HepG2 (cell line): ENCODE results near the gene SP3. TPM values are rescaled to one million over a fixed set of nuclear protein-coding genes. Genes with fewer than 3 reads are reported as not detected.
A peak's percentile ranks its signal among the peaks of the same experiment; 100 is the strongest.

Source experiments
- ATAC-seq: fragments of 200-7000 bp; cut with Tn5 transposase; 3 replicates; pipeline ENCODE4 v1.9.1; 2020; ENCODE audit warnings: mild to moderate bottlenecking, moderate library complexity
- BruUV-seq: library from RNA; stranded (reverse); fragments of 400-500 nt; replicated peaks from 2 replicates; lab custom pipeline; 2021; lab: Mats Ljungman, UMichigan
- CTCF ChIA-PET: fragments of 300-600 bp; formaldehyde crosslinking; extraction: SDS; loops from one replicate; lab custom pipeline; 2021; ENCODE audit warnings: low total read pairs, inconsistent platforms, low intra/inter-chr PET ratio; lab: Yijun Ruan, JAX
- POLR2A ChIA-PET: fragments of 350-600 bp; sonication (Branson Sonifier 250); formaldehyde crosslinking; loops from one replicate; lab custom pipeline; 2020; ENCODE audit warnings: antibody characterized with exemption, inconsistent platforms; lab: Yijun Ruan, JAX
- DNase-seq: peaks from one replicate; pipeline ENCODE4 v3.0.0-alpha.2; 2015; ENCODE audit warnings: low spot score
- FAIRE-seq: peaks from 3 replicates; lab custom pipeline; 2011; peaks lifted over from hg19 to GRCh38; lab: Jason Lieb, UNC
- H2AFZ ChIP-seq: one replicate; pipeline ENCODE4 v1.6.1; 2011; ENCODE audit warnings: low read length, inconsistent platforms
- H3K27ac ChIP-seq: fragments of 300-600 bp; 3 replicates; pipeline ENCODE4 v1.8.0; 2011; ENCODE audit warnings: mixed run types, mild to moderate bottlenecking, mixed read lengths, low read length, inconsistent platforms; ENCODE audit not compliant: insufficient read depth; ENCODE audit errors: extremely low read length
- H3K27me3 ChIP-seq, 2 experiments: fragments of 200-600 bp in 1 of 2; 2 replicates in 1 of 2; 3 replicates in 1 of 2; pipeline versions ENCODE4 v1.6.0 to v1.8.0; 2011; ENCODE audit warnings: low read length in 2 of 2, mild to moderate bottlenecking in 2 of 2, moderate library complexity in 2 of 2, inconsistent platforms in 1 of 2; ENCODE audit not compliant: insufficient read depth in 2 of 2, control insufficient read depth in 1 of 2
- H3K36me3 ChIP-seq, 2 experiments: fragments of 200-600 bp in 1 of 2; replicated peaks in 1 of 2; 2 replicates in 1 of 2; 3 replicates in 1 of 2; pipeline versions ENCODE4 v1.5.1 to v1.8.0; 2011; ENCODE audit warnings: low read length in 2 of 2, inconsistent platforms in 1 of 2; ENCODE audit not compliant: insufficient read depth in 2 of 2, control insufficient read depth in 1 of 2
- H3K4me1 ChIP-seq: 2 replicates; pipeline ENCODE4 v1.5.1; 2012; ENCODE audit warnings: low read length, inconsistent platforms; ENCODE audit not compliant: insufficient read depth
- H3K4me2 ChIP-seq: 2 replicates; pipeline ENCODE4 v1.6.0; 2011; ENCODE audit warnings: low read depth, low read length, inconsistent platforms
- H3K4me3 ChIP-seq, 3 experiments: fragments of 200-600 bp in 1 of 3; sonication (generic), shearing (Covaris generic) in 1 of 3; replicated peaks in 1 of 3; 2 replicates each; pipeline ENCODE4 v1.5.1; 2011 to 2016; ENCODE audit warnings: low read length in 3 of 3, inconsistent platforms in 2 of 3, low read depth in 2 of 3, mild to moderate bottlenecking in 2 of 3, control low read depth in 1 of 3, mixed read lengths in 1 of 3; ENCODE audit not compliant: insufficient read depth in 1 of 3
- H3K79me2 ChIP-seq: one replicate; pipeline ENCODE4 v1.6.1; 2011; ENCODE audit warnings: low read length, inconsistent platforms; ENCODE audit not compliant: insufficient read depth
- H3K9ac ChIP-seq: 2 replicates; pipeline ENCODE4 v1.6.0; 2011; ENCODE audit warnings: mild to moderate bottlenecking, low read depth, low read length, inconsistent platforms; ENCODE audit not compliant: insufficient read depth
- H3K9me3 ChIP-seq: 2 replicates; pipeline ENCODE4 v1.5.1; 2012; ENCODE audit warnings: mild to moderate bottlenecking, low read length
- H4K20me1 ChIP-seq: 2 replicates; pipeline ENCODE4 v1.6.0; 2011; ENCODE audit warnings: inconsistent platforms, mild to moderate bottlenecking, low read length, moderate library complexity; ENCODE audit not compliant: insufficient read depth
- HDAC1 ChIP-seq: sonication (generic); formaldehyde crosslinking; IDR thresholded peaks from 2 replicates; pipeline ENCODE4 v1.5.1; 2020; ENCODE audit warnings: mild to moderate bottlenecking, missing genetic modification reagents
- HES4 ChIP-seq: sonication (generic); formaldehyde crosslinking; IDR thresholded peaks from 2 replicates; pipeline ENCODE4 v1.9.0; 2021; ENCODE audit warnings: mild to moderate bottlenecking, missing genetic modification reagents, borderline replicate concordance
- HNF1B ChIP-seq: sonication (generic); formaldehyde crosslinking; IDR thresholded peaks from 2 replicates; pipeline ENCODE4 v1.5.1; 2020; ENCODE audit warnings: mild to moderate bottlenecking, moderate library complexity, missing genetic modification reagents
- KIAA2018 ChIP-seq: sonication (generic); formaldehyde crosslinking; IDR thresholded peaks from 2 replicates; pipeline ENCODE4 v1.5.0; 2020; ENCODE audit warnings: mild to moderate bottlenecking, missing genetic modification reagents, borderline replicate concordance
- SOX13 ChIP-seq, 3 experiments: fragments of 450-650 bp in 1 of 3; sonication (generic) in 1 of 3; formaldehyde crosslinking in 1 of 3; IDR thresholded peaks in 2 of 3; conservative IDR thresholded peaks in 1 of 3; 2 replicates each; pipeline versions ENCODE4 v1.5.0 to v1.6.1; 2016 to 2020; ENCODE audit warnings: antibody characterized with exemption in 1 of 3, mild to moderate bottlenecking in 1 of 3, missing compliant biosample characterization in 1 of 3, missing genetic modification reagents in 1 of 3, moderate library complexity in 1 of 3
- SYNCRIP ChIP-seq: fragments of 200-400 bp; formaldehyde crosslinking; IDR thresholded peaks from 2 replicates; pipeline ENCODE4 v1.6.1; 2018; ENCODE audit warnings: mild to moderate bottlenecking, low read depth, low read length; ENCODE audit not compliant: insufficient read depth
- ZNF574 ChIP-seq: sonication (generic); formaldehyde crosslinking; IDR thresholded peaks from 2 replicates; pipeline ENCODE4 v1.4.0; 2020; ENCODE audit warnings: missing genetic modification reagents
- ZNF792 ChIP-seq: IDR thresholded peaks from 2 replicates; pipeline ENCODE4 v1.6.1; 2016
- WGBS: methylation state at CpG from one replicate; pipeline ENCODE4 v1.1.6; 2017; ENCODE audit warnings: low lambda C conversion rate; 5-methylcytosine and 5-hydroxymethylcytosine counted together
- in situ Hi-C: cut with HindIII; loops from 2 replicates; pipeline ENCODE4 v1.10.0; 2017; ENCODE audit warnings: low pct_unique_long_range_greater_than_20kb; ENCODE audit not compliant: extremely low pct_ligation_motif_present
- intact Hi-C: fragments of 100-400 bp; cut with micrococcal nuclease; formaldehyde crosslinking; loops from one replicate; pipeline ENCODE4 v1.10.0; 2022; ENCODE audit not compliant: unreplicated experiment
- polyA plus RNA-seq, 8 experiments: library from polyadenylated mRNA; depleted of rRNA in 3 of 8; stranded (reverse) in 7 of 8; unstranded in 1 of 8; fragments of >200 nt; fragmentation: Illumina TruSeq in 4 of 8; extraction: Trizol in 4 of 8; gene quantifications; 2 replicates each; pipeline versions ENCODE4 v1.2.1 to v1.2.3, GENCODE V29; 2011 to 2016; ENCODE audit warnings: low read depth in 4 of 8, missing spikeins in 1 of 8, mixed read lengths in 1 of 8; ENCODE audit not compliant: insufficient read depth in 1 of 8
- total RNA-seq, 5 experiments: library from RNA; depleted of rRNA; stranded (reverse); fragments of >200 nt; fragmentation: Illumina TruSeq; extraction: Trizol; gene quantifications; 2 replicates each; pipeline ENCODE4 v1.2.3, GENCODE V29; 2016; ENCODE audit warnings: low read depth in 1 of 5

SP3 gene
- total and polyA plus RNA-seq, 2 of the 13 experiments (the other 11 are each of a cell fraction or from before 2014, with no cell fraction given), result 57.3 to 132 TPM

- intact Hi-C loops (no loop called here), in situ Hi-C loops (no loop called here)
- H3K27ac ChIP-seq, result no peak overlapping the region
- CTCF ChIA-PET, result no interaction called here
- no peaks in the 10 kb centered on the region; a peak in 1 of 5 replicates for H3K27me3 ChIP-seq
- no peak overlapping the region for H3K4me3 ChIP-seq
- H3K9ac ChIP-seq, result no peak overlapping the region
- WGBS, result 18% methylated on average over 1 of the region's 1 CpG
- POLR2A ChIA-PET, result no interaction called here
- ATAC-seq (no peak), DNase-seq (no peak), FAIRE-seq (no peak)
- peak overlapping the region; percentile 43; the same call in 1 of the 2 replicates for H3K4me2 ChIP-seq
- H2AFZ ChIP-seq, result no peak overlapping the region
- H4K20me1 ChIP-seq, result no peaks in the 10 kb centered on the region
- no peaks in the 10 kb centered on the region for H3K9me3 ChIP-seq
- H3K4me1 ChIP-seq, result peaks cover 48% of the 10 kb centered on the region
- H3K36me3 ChIP-seq, result no peaks in the 10 kb centered on the region
- H3K79me2 ChIP-seq, result no peaks in the 10 kb centered on the region
- BruUV-seq, result no TSS peak
- TF ChIP-seq KIAA2018 (CRISPR knock-in tag) (no peak), HDAC1 (CRISPR knock-in tag) (no peak), ZNF792 (no peak), HNF1B (no peak), HES4 (CRISPR knock-in tag) (no peak), ZNF574 (no peak), SOX13 (IDR thresholded peaks at IDR 0.05) (no peak), SOX13 (CRISPR knock-in tag; conservative IDR thresholded peaks at IDR 0.05 in 1 of 2, IDR thresholded peaks at IDR 0.05 in 1 of 2) (no peak), SYNCRIP (no peak)
These were observed 20.4 kb upstream of the SP3 start for GRCh38 chr2:173985605-173985992.
